ENCODE results near the gene NECAB3. TPM values are rescaled to one million over a fixed set of nuclear protein-coding genes. Genes with fewer than 3 reads are reported as not detected.

NECAB3 gene
- total and polyA plus RNA-seq, 2 of the 13 experiments (the other 11 are each of a cell fraction or from before 2014, with no cell fraction given): 61.5 to 65.5 TPM

DNA sequence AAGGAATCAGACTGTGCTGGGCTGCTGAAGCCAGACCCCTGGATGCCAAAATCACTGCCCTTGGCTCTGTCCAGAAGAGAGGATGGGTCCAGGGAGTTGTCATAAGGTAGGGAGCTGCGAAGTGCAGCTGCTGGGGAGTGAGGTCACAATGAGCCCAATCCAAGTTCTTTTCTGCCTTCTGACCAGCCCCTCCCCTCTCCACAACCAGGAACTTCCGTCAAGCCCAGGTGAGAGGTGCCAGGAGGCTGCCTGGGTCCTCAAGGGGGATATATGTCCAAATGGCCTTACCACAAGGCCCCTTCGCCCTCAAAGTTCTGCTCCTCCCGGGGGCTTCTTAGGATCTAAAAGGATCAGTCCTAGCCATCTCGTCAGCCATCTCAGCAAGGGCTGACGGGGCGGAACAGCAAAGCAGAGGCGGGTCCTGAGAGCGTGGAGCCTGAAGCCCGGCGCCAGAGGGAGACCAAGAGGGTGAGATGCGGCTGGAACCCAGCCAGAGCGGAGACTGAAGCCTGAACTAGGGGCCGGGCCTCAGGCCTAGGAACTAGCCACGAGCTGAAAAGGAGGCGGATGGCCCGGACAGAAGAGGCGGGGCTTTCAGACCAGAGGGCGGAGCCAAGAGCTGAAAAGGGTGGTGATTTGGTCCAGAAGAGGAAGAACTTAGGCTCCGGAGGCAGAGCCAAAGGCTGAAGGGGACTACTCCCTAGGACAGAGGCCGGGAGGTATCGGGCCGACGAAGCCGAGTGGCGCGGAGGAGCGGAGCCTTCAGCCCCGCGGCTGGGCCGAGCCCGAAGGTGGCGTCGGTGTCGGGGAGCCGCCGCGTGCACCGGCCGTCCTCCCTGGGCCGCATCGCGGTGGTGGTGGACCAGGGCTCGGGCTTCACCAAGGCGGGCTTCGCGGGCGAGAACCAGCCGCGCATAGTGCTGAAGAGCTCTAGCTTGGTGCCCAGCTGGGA lies 7.7 kb downstream of the NECAB3 start, which contains the start of gene ACTL10:
Gene ACTL10 (plus strand): TSS at position 651 of the 952 bp plus-strand sequence. CDS start 555 bp downstream, outside the sequence.
- in situ Hi-C loops (cut with HindIII; ENCODE audit: extremely low pct_ligation_motif_present, low pct_unique_long_range_greater_than_20kb): no loop called here
- Histone ChIP-seq H3K79me2 (ENCODE audit: insufficient read depth, low read length) (peaks cover 9% of the 10 kb centered on the region), H3K4me1 (ENCODE audit: insufficient read depth, low read length) (peaks cover 48% of the 10 kb centered on the region), H2AFZ (ENCODE audit: low read length) (no peak within 1 kb of the TSS), H3K4me3 (replicated peaks in 1 of 3; ENCODE audit: insufficient read depth in 1 of 3, low read depth in 2 of 3, low read length in 3 of 3) (no peak within 1 kb of the TSS), H3K4me2 (ENCODE audit: low read depth, low read length) (no peak within 1 kb of the TSS), H3K9ac (ENCODE audit: insufficient read depth, low read depth, low read length) (no peak within 1 kb of the TSS), H3K36me3 (replicated peaks in 1 of 2; ENCODE audit: control insufficient read depth in 1 of 2, insufficient read depth in 2 of 2, low read length in 2 of 2) (peaks cover 18 to 35% of the 10 kb centered on the region in 2 experiments), H3K27ac (ENCODE audit: extremely low read length, insufficient read depth, low read length) (no peak within 1 kb of the TSS), H3K27me3 (ENCODE audit: control insufficient read depth in 1 of 2, insufficient read depth in 2 of 2, low read length in 2 of 2) (no peaks in the 10 kb centered on the region; a peak in 1 of 5 replicates), H4K20me1 (ENCODE audit: insufficient read depth, low read length) (0 out of 2 replicates have a peak, but pooled peaks cover 1% of the 10 kb centered on the region), H3K9me3 (ENCODE audit: low read length) (no peaks in the 10 kb centered on the region)
- DNase-seq (ENCODE audit: low spot score) (no peak), FAIRE-seq (no peak), ATAC-seq (no peak)
- no TSS peak for BruUV-seq (replicated peaks)
- intact Hi-C loops (cut with micrococcal nuclease; ENCODE audit: unreplicated experiment): no loop called here
- CTCF ChIA-PET (ENCODE audit: low intra/inter-chr PET ratio, low total read pairs): interaction anchor here (0.7 to 1.9 kb wide), 2 partner anchors 209 to 464 kb away, joined by 3 to 14 read pairs; no protein-coding TSS in a partner anchor
- POLR2A ChIA-PET: interaction anchor here (1.0 to 3.7 kb wide), 3 partner anchors 8 to 177 kb away, joined by 3 to 15 read pairs (median 5); partner anchors contain the start of genes CBFA2T2 and ZNF341
- WGBS (ENCODE audit: low lambda C conversion rate): 98% methylated on average over 50 of the region's 50 CpGs
- TF ChIP-seq, protein P1, sequence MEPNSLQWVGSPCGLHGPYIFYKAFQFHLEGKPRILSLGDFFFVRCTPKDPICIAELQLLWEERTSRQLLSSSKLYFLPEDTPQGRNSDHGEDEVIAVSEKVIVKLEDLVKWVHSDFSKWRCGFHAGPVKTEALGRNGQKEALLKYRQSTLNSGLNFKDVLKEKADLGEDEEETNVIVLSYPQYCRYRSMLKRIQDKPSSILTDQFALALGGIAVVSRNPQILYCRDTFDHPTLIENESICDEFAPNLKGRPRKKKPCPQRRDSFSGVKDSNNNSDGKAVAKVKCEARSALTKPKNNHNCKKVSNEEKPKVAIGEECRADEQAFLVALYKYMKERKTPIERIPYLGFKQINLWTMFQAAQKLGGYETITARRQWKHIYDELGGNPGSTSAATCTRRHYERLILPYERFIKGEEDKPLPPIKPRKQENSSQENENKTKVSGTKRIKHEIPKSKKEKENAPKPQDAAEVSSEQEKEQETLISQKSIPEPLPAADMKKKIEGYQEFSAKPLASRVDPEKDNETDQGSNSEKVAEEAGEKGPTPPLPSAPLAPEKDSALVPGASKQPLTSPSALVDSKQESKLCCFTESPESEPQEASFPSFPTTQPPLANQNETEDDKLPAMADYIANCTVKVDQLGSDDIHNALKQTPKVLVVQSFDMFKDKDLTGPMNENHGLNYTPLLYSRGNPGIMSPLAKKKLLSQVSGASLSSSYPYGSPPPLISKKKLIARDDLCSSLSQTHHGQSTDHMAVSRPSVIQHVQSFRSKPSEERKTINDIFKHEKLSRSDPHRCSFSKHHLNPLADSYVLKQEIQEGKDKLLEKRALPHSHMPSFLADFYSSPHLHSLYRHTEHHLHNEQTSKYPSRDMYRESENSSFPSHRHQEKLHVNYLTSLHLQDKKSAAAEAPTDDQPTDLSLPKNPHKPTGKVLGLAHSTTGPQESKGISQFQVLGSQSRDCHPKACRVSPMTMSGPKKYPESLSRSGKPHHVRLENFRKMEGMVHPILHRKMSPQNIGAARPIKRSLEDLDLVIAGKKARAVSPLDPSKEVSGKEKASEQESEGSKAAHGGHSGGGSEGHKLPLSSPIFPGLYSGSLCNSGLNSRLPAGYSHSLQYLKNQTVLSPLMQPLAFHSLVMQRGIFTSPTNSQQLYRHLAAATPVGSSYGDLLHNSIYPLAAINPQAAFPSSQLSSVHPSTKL (CRISPR knock-in tag; IDR thresholded peaks at IDR 0.05): no peak
- TF ChIP-seq MYC (CRISPR knock-in tag; IDR thresholded peaks at IDR 0.05; ENCODE audit: borderline replicate concordance): 0 out of 2 replicates have a peak, but pooled peaks have one; percentile 30
- no peak for TF ChIP-seq ZNF34 (CRISPR knock-in tag; IDR thresholded peaks at IDR 0.05; ENCODE audit: borderline replicate concordance)
- TF ChIP-seq ZNF501 (CRISPR knock-in tag; IDR thresholded peaks at IDR 0.05): no peak
- no peak for TF ChIP-seq DR1 (CRISPR knock-in tag; IDR thresholded peaks at IDR 0.05)
- TF ChIP-seq PHF8 (CRISPR knock-in tag; IDR thresholded peaks at IDR 0.05): no peak
- TF ChIP-seq, protein P2, sequence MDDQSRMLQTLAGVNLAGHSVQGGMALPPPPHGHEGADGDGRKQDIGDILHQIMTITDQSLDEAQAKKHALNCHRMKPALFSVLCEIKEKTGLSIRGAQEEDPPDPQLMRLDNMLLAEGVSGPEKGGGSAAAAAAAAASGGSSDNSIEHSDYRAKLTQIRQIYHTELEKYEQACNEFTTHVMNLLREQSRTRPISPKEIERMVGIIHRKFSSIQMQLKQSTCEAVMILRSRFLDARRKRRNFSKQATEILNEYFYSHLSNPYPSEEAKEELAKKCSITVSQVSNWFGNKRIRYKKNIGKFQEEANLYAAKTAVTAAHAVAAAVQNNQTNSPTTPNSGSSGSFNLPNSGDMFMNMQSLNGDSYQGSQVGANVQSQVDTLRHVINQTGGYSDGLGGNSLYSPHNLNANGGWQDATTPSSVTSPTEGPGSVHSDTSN (CRISPR knock-in tag; IDR thresholded peaks at IDR 0.05; ENCODE audit: borderline replicate concordance): no peak
- TF ChIP-seq ZSCAN20 (CRISPR knock-in tag; IDR thresholded peaks at IDR 0.05; ENCODE audit: borderline replicate concordance): no peak
- no peak for TF ChIP-seq CBX1 (IDR thresholded peaks at IDR 0.05; ENCODE audit: low read depth)
- TF ChIP-seq REPIN1 (CRISPR knock-in tag; IDR thresholded peaks at IDR 0.05; ENCODE audit: borderline replicate concordance, low read depth): no peak
- peak; percentile 52 for TF ChIP-seq RBM22 (optimal IDR thresholded peaks at IDR 0.05; ENCODE audit: low read length)
- TF ChIP-seq ZFP36L2 (CRISPR knock-in tag; IDR thresholded peaks at IDR 0.05): no peak
- no peak for TF ChIP-seq SIX4 (CRISPR knock-in tag; IDR thresholded peaks at IDR 0.05)
- no peak for TF ChIP-seq JDP2 (CRISPR knock-in tag; IDR thresholded peaks at IDR 0.05; ENCODE audit: borderline replicate concordance)
- TF ChIP-seq, protein P3, sequence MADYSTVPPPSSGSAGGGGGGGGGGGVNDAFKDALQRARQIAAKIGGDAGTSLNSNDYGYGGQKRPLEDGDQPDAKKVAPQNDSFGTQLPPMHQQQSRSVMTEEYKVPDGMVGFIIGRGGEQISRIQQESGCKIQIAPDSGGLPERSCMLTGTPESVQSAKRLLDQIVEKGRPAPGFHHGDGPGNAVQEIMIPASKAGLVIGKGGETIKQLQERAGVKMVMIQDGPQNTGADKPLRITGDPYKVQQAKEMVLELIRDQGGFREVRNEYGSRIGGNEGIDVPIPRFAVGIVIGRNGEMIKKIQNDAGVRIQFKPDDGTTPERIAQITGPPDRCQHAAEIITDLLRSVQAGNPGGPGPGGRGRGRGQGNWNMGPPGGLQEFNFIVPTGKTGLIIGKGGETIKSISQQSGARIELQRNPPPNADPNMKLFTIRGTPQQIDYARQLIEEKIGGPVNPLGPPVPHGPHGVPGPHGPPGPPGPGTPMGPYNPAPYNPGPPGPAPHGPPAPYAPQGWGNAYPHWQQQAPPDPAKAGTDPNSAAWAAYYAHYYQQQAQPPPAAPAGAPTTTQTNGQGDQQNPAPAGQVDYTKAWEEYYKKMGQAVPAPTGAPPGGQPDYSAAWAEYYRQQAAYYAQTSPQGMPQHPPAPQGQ (CRISPR knock-in tag; IDR thresholded peaks at IDR 0.05; ENCODE audit: borderline replicate concordance): no peak
- TF ChIP-seq ZNF225 (CRISPR knock-in tag; IDR thresholded peaks at IDR 0.05): 0 out of 2 replicates have a peak, but pooled peaks have one; percentile 13
- no peak for TF ChIP-seq PHF21A (CRISPR knock-in tag; IDR thresholded peaks at IDR 0.05)
